Endothelial cell of umbilical vein (primary cell): Measurements from ENCODE around the gene SPDEF.

Experiments
- CTCF ChIP-seq, 2 donors: IDR thresholded peaks; 1 replicate in 1 of 2; 2 replicates in 1 of 2; pipeline ENCODE4 v1.5.1; 2011; ENCODE audit warnings: low read length in 2 of 2, mild to moderate bottlenecking in 2 of 2, moderate library complexity in 2 of 2, control low read depth in 1 of 2, inconsistent platforms in 1 of 2, low read depth in 1 of 2; ENCODE audit not compliant: insufficient read depth in 1 of 2; ENCODE audit errors: extremely low read depth in 1 of 2
- FOS ChIP-seq: IDR thresholded peaks from 2 replicates; pipeline ENCODE4 v1.6.1; 2011; ENCODE audit warnings: mild to moderate bottlenecking, low read length, moderate library complexity, borderline replicate concordance; ENCODE audit not compliant: insufficient read depth
- JUN ChIP-seq: IDR thresholded peaks from 2 replicates; pipeline ENCODE4 v1.6.1; 2011; ENCODE audit warnings: borderline replicate concordance, low read depth; ENCODE audit not compliant: insufficient read length, insufficient read depth

DNA sequence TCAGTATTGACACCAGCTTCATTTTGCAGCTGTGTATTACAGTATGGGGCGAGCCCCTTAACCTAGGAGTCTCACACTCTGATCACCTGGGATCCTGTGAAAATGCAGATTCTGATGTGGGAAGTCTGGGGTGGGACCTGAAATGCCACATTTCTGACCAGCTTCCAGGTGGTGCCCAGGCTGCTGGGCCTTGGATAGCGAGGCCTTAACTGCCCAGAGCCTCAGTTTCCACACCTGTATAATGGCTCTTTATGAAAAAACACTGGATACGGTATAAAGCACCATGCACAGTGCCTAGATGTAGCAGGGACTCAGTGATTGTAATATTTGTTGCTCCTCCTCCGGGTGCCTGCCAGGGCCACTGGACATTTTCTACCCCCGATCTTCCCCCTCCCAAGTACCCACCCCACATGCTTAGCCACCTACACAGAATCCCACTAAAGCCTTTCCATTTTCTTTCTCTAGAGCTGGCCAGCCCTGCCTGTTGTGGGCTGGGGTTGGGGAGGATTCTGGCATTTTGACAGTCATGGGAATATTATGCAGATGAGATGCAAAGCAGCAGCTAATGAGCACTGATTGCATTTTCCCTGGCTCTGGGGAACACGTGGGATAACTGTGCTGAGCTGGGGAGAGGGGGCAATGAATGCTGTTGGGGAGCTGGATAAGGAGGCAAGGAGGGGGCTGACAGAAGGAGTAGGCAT is 44.8 kb downstream of the SPDEF start:
- TF ChIP-seq FOS (no peak), JUN (no peak), CTCF (IDR thresholded peaks at IDR 0.05; ENCODE audit: extremely low read depth in 1 of 2, insufficient read depth in 1 of 2, low read depth in 1 of 2, low read length in 2 of 2) (no peak)
